HG02970 (cell line): ENCODE results near the gene PVALEF.

ENCODE experiments used
- ATAC-seq: cut with Tn5 transposase; IDR thresholded peaks from one replicate; pipeline ENCODE4 v1.9.1; 2021; ENCODE audit warnings: mild to moderate bottlenecking, moderate library complexity, moderate number of reproducible peaks; ENCODE audit not compliant: unreplicated experiment, low FRiP score

PVALEF gene

DNA sequence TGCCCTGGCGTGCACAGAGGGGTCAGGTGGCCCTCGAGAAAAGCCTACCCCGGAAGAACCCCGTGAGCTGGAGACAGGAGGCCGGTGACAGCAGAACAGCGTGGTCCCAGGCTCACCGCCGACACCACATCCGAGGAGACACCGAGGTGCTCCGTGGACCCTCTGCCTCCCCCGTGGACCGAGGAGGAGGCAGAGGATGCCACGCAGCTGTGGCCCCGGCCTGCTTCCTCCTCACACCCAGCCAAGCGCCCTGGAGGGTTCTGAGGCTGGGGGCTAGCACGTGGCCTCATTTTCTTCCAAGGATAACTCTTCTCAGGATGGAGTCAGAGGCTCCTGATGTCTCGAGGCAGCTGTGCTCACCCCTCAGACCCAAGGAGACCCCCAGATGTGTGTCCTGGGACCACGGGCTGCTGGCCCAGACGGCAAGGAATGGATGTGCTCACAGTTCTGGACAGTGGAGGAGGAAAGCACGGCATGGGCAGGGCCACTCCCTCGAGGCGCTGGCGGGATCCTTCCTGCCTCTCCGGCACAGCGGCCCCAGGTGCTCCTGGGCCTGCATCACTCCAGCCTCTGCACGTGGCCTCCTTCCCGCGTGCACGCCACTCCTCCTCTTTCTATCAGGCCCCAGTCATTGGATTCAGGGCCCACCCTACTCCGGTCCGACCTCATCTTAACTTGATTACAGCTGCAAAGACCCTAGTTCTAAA is 4.4 kb upstream of the PVALEF start:
- no peak for ATAC-seq

DNA sequence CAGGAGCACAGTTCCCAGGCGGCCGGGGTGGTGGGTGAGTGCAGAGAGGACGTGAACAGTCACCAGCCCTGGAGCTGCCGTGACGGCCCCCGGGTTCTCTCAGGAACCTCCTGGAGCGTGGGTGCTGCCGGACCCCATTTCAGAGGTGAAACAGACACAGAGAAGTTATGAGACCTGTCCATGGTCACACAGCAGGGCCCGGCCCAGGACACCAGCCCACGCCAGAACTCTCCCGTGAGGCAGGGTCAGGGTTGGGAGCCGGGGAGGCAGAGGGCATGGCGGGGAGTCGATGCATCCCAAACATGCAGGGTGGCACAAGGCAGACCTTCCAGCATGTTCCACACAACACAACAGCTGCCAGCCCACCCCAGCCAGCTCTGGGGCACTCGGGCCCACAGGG is 3.8 kb upstream of the PVALEF start:
- ATAC-seq: no peak

DNA sequence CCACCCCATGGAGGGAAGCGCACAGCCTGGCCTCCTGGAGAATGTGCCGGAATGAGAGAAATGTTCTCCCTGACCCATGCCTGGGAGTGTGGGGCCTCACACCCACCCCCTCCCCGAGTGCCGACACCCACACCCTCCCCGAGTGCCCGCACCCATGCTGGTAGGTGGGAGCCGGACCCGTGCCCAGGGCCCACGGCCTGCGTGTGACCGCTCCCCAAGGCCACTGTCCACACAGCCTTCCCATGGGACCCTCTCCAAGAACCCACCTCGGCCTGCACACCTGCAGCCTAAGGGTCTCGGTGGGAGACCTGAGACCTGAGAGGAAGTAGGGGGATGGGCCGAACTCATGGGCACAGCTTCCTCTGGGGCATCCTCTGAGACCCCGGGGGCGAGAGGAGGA is 3.3 kb upstream of the PVALEF start:
- no peak for ATAC-seq

DNA sequence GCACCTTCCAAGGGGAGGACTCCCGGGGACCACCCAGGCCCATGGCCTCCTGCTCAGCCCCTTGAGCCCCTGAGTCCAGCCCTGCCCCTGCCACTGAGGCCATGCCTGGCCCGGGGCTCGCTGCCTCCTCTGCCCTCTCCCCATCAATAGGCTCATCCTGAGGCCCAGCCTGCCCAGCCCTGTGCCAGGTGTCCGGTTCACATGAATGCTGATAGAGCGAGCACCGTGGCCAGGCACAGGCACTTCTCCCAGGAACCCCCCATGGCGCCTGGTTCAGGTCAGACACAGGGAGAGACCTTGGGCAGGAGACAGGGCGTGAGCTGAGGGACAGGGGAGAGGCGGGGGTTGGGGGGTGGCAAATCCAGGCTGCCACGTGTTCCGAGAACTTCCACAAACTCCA is 2.8 kb upstream of the PVALEF start:
- ATAC-seq: no peak

DNA sequence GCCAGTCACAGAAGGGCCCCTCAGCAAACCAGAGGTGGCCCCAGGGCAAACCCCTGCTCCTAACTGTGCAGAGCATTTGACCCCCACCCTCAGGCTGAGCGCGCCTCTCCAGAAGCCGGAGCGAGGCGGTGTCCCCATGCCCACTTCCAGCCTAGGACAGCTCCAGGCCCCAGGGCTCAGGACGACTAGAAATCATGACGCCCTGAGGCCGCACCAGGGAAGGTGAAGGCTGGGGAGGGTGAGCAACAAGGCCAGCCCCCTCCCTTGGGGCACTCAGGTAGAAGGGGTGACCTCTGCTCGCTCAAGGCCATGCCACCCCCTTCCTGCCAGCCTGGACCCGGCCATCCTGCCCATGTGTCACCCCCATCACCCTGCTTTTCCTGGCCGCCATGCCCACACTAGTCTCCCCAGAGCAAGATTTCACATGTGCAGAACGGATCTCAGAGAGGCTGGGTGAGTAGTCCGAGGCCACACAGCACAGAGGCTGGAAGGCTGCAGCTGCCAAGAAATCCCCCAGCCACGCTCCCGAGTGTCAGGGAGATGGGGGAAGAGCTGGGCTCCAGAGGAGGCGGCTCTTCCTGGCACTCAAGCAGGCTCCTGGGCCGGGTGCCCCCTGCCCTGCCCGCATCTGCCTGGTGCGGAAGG is 2.1 kb upstream of the PVALEF start:
- no peak for ATAC-seq

DNA sequence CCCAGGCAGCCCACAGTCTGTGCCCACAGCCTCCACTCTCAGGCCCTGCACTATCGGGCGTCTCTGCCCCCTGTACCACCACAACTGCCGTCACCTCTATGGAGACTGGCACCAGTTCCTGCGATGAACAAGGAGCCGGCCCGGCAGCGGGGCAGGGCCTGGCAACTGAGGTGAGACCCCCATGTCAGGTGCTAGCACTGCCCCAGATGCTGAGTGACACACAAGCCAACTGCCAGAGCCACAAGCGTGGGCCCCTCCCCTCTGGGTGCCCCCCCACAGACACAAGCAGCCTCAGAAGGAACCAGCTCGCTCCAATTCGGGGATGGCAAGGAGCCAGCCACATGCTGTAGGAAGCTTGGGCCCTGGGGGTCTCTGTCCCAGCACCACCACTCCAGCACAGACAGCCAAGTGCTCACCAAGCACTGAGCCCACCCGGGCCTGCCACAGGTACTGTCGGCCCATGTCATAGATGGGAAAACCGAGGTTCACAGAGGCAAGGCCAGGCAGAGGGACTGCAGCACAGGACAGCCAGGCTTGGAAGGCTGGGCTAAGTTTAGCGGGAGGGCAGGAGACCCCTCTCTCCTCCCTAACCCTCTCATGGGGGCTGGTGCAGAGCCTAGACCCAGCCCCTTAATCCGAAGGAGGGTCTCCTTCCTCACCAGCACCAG is 1.5 kb upstream of the PVALEF start:
- ATAC-seq: no peak

DNA sequence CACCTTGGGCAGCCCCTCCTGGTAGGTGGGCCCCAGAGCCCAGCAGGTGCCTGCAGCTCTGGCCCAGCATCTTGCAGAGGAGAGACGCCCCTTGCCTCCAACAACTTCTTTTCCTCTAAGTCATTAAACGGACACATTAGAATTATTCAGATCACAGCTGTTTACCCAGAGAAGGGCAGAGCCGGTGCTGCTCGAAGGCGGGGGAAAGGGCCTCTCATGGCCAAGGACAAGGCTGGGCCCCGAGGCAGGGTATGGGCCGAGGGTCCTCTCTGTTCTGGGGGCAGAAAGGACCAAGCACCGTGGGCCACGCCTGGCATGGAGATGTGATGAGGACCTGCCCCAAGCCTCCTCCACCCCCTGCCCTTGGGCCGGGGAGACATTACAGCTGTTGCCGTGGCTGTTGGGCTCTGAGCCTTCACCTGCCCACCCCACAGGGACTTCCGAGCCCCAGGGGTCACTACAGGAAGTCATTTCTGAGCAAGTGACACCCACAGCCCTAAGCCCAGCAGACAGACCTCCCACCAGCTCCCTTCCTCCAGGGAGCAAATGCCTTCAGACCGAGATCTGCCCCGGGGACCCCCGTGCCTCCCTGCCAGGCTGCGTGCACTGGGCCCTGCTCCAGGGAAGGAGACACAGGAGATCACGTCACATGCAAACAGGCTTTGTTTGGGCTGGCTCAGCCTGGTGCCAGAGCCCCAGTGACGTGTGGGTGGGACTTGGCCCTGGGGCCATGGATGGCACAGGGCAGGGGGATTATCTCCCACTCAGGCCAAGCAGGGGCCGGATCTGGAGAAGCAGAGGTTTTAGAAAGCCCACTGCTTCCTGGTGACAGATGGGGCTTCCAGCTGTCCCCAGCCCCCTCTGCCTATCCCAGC is 699 bp upstream of the PVALEF start:
- ATAC-seq: no peak

DNA sequence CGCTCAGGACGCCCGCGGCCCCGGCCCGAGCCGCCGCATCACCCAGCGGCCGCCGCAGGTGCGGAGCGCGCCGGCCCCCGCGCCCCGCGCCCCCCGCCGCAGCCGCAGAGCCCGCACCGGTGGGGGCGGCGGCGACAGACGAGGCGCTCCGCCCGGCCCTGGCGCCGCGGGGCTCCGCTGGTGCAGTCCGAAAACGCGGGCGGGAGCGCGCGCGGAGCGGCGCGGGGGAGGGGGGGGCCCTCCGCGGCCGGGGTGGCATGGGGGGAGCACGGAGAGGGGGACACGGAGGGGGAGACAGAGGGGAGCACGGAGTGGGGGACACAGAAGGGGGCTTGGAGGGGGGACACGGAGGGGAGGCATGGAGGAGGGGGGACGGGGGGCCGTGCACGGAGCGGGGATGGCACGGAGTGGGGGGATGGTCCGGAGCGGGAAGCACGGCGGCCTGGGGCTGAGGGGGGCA is 756 bp downstream of the PVALEF start, which contains the start of gene AATK:
TSS of gene AATK (minus strand) at position 189 of the 460 bp plus-strand sequence. CDS start 229 bp downstream, outside the sequence.
- no peak for ATAC-seq

DNA sequence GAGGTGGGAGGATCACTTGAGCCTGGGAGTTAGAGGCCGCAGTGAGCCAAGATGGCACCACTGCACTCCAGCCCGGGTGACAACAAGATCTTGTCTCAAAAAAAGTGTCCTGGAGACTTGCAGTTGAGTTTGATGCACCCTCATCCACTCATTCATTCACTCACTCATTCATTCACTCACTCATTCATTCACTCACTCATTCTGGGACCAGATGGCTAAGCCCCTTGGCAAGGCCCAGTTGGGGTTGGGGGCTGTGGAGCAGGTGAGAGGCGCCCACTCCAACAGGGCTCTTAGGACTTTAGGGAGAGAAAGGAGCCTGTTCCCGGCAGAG is 1.9 kb downstream of the PVALEF start:
- no peak for ATAC-seq

DNA sequence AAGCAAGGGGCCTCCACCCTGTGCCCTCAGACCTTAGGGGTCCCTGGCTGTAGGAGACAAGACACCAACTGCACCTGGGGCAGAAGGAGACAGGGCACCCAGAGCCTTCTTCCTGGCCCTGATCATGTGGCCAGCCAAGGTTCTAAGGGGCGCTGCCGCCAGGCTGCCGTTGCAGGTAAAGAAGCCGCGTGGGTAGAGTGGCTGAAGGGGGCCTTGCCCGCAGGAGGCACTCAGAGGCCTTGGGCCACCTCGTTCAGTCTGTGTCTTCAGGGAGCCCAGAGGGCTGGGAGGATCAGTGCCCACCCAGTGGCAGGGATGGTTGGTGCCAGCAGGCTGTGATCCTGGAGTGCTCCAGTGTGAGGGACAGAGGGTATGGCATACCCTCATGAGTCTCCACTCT is 2.3 kb downstream of the PVALEF start:
- ATAC-seq: no peak

DNA sequence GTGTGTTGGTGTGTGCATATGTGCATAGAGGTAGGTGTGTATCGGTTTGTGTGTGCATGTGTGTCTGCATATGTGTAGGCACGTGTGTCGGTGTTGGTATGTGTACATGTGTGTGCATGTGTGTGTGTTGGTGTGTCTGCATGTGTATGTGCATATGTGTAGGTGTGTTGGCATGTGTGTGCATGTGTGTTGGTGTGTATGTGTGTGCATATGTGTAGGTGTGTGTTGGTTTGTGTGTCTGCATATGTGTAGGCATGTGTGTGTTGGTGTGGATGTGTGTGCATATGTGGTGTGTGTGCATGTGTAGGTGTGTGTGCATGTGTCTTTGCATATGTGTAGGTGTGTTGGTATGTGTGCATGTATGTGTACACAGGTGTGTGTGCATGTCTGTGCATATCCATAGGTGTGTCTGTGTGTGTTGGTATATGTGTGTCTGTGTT is 4.6 kb downstream of the PVALEF start:
- ATAC-seq: no peak

DNA sequence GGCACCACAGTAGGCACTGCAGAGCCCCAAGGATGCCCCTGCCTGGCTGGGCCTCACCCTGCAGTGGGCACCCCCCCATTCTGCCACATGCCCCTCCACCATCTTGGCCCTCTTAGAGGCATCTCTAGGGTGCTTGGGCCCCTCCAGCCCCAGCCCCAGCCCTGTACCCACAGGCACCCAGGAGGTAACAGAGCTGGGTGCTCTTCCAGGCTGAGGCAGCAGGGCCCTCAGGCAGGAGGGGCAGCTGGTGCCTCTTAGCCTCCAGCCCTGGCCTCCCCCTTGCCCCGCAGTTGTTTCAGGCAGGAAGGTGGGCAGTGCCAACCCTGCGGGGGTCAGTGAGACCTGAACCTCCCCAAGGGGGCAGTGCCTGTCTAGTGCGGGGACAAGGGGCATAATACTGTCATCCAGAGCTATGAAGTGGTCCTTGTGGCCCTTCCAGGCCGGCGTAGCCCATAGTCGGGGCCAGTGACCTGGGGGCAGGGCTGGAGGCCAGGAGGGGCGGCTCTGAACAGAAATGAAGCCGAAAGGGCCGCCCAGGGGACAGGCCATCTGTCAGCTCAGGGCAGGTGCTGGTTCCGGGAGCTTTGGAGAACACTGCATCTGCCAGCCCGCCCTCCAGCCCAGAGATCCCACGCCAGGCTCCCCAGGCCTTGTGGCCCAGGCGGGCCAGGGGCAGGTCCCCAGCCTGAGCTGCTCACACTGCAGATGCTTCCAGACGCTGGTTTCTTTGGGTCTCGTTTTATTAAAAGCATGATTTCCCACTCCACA is 5.6 kb downstream of the PVALEF start:
- ATAC-seq: no peak

DNA sequence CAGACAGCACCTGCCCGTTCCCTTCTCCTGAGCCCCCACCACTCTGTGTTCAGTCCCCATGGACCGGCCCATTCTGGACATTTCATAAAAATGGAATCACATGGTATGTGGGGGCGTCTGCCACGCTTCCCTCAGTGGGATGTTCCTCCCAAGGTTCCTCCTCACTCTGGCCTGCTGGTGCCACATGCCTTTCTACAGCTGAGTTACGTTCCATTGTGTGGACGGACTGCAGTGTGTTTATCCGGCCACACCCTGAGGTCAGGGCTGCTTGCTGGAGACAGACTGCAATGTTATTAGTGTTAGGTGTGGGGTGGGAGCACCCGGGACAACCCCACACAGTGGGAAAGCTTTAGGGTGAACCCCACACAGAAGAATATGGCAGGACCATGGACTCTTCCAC is 6.6 kb downstream of the PVALEF start:
- ATAC-seq: no peak

DNA sequence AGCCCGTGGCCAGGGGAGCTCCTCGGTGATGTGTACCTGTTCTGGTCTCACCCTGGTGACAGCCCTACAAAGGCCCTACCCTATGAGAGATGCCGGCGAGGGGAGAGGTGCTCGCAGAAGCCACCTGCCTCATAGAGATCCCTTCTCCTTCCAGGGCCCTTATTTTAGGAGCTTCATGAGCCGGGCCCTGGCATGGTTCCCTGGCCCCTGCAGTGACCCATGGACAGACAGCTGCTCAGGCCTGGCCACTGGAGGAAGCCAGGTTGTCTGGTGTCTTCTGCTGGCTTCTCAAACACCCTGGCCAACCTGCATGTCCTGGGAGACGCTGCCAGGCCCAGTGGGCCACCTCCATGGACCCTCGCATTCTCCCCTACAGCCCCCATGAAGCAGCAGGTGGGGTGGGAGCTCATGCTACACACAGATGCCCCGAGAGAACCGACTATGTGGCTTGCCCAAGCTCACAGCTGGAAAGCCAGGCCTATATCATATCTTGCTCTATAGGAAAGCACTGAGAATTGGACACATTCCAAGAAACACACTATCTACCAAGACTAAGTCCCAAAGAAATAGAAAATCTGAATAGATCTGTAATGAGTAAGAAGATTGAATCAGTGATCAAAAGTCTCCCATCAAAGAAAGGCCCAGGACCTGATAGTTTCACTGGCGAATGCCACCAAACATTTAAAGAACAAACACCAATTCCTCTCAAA is 7.9 kb downstream of the PVALEF start:
- no peak for ATAC-seq

DNA sequence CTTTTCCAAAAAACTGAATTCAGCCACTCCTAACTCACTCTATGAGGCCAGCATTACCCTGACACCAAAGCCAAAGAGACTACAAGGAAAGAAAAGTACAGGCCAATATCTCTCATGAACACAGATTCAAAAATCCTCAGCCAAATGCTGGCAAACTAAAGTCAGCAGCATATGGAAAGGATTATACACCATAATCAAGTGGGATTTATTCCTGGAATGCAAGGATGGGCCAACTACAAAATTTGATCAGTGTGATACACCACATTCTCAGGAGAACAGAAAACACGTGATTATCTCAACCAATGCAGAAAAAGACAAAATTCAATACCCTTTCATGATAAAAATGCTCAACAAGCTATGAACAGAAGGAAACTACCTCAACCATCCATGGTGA is 8.5 kb downstream of the PVALEF start:
- no peak for ATAC-seq

DNA sequence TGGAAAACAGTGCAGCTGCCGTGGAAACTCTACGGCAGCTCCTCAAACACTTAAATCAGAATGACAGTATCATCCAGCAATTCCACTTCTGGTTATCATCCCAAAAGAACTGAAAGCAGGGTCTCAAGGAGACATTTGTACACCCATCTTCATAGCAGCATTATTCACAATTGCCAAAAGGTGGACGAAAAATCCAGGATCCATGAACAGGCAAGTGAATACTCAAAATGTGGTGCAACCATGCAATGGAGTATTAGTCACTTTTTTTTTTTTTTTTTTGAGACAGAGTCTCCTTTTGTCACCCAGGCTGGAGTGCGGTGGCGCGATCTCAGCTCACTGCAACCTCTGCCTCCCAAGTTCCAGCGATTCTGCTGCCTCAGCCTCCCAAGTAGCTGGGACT is 11.4 kb downstream of the PVALEF start:
- ATAC-seq: no peak

DNA sequence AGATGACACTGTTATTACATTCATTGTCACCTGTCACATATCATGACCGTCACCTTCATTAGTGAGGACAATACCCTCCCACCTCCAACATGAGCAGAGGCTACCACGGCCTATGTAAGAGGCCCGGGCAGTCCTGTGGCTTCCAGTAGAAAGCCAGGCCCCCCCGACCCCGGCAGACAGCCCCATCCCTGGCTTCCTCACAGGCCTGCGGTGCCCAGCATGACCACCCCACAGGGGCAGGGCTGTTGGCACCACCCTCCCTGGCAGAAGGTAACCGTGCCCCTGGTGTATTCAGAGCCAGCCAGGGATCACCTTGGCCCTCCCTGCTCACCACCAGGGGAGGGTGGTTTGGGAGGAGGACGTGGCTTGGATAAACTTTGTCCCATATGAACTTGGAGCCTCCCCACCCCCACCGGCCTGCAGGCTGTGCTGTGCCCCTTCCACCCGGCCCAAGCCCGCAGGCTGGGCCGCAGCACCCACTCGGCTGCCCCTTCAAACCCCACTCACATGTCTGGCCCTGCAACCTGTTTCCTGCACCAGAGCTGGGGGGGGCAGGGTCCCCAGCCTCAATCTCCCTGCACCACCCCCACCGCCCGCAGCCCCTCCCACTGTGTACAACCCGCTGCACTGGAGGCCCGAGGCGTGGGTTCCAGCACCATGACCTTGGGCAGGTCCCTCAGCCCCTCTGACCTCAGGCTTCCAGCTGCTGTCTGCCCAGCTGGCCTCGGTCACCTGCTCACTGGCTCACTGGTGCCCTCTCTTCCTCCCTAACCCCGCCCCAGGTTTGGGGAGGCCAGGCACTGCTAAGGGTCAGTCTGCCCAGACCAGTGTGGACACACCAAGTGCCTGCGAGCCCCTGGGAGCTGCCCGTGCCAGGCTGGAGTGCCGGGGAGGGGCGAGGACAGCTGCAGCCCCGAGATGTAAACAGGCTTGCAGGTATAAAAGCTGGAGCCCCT is 13.1 kb downstream of the PVALEF start:
- no peak for ATAC-seq

DNA sequence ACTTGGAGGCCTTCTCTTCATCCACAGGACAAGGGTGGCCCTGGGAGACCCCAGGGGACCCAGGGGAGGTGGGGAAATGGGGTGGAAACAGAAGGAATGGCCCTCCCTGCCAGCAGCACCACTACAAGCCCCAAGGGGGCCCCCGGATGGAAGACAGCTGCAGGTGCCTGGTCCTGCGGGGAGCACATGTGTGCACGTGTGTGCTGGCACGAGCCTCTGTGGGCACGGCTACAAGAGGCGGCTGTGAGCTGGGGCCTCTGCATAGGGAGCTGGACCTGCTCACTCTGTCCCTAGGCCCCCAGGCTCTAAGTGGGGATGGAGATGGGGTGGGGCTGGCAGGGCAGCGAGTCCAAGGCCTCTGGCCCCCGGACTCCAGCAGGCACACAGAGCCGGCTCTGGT is 13.9 kb downstream of the PVALEF start:
- no peak for ATAC-seq
